K562 (cell line): ENCODE data around the gene PUSL1. TPM values are rescaled to one million over a fixed set of nuclear protein-coding genes. Genes with fewer than 3 reads are reported as not detected.
A peak's percentile ranks its signal among the peaks of the same experiment; 100 is the strongest.

Experiments
- ASH1L ChIP-seq: fragments of 450-650 bp; IDR thresholded peaks from 2 replicates; pipeline ENCODE4 v1.6.1; 2018; ENCODE audit warnings: borderline replicate concordance, mild to moderate bottlenecking, low read depth; ENCODE audit not compliant: partially characterized antibody
- EGR1 ChIP-seq: fragments of 450-650 bp; conservative IDR thresholded peaks from 2 replicates; pipeline ENCODE4 v1.6.1; 2017; ENCODE audit warnings: mild to moderate bottlenecking
- GATAD2B ChIP-seq: fragments of 450-650 bp; IDR thresholded peaks from 2 replicates; pipeline ENCODE4 v1.6.1; 2017; ENCODE audit warnings: mild to moderate bottlenecking, borderline replicate concordance
- NCOA6 ChIP-seq: fragments of 450-650 bp; IDR thresholded peaks from 2 replicates; pipeline ENCODE4 v1.6.1; 2017; ENCODE audit warnings: mild to moderate bottlenecking
- NFRKB ChIP-seq: fragments of 450-650 bp; IDR thresholded peaks from 2 replicates; pipeline ENCODE4 v1.6.1; 2016; ENCODE audit warnings: low read depth
- RBM15 ChIP-seq: fragments of 200-400 bp; formaldehyde crosslinking; IDR thresholded peaks from 2 replicates; pipeline ENCODE4 v1.6.1; 2018; ENCODE audit warnings: mild to moderate bottlenecking, low read length, moderate library complexity; ENCODE audit not compliant: insufficient read depth
- SMAD4 ChIP-seq: fragments of 250-450 bp; sonication (Bioruptor Pico); conservative IDR thresholded peaks from 2 replicates; pipeline ENCODE4 v1.8.0; 2021; ENCODE audit warnings: inconsistent platforms, mild to moderate bottlenecking, moderate library complexity
- USF2 ChIP-seq: sonication (generic); formaldehyde crosslinking; IDR thresholded peaks from 2 replicates; pipeline ENCODE4 v1.5.0; 2020; ENCODE audit warnings: missing genetic modification reagents
- ZFP91 ChIP-seq: sonication (generic); formaldehyde crosslinking; IDR thresholded peaks from 2 replicates; pipeline ENCODE4 v1.8.0; 2022; ENCODE audit warnings: mild to moderate bottlenecking, missing genetic modification reagents
- ZNF143 ChIP-seq: sonication (generic); formaldehyde crosslinking; IDR thresholded peaks from 2 replicates; pipeline ENCODE4 v1.9.0; 2022; ENCODE audit warnings: mild to moderate bottlenecking, missing genetic modification reagents
- ZNF444 ChIP-seq: fragments of 250-450 bp; sonication (Bioruptor Pico); IDR thresholded peaks from 2 replicates; pipeline ENCODE4 v1.4.0; 2020; ENCODE audit warnings: mild to moderate bottlenecking, moderate library complexity
- ZNF764 ChIP-seq: fragments of 250-450 bp; sonication (Bioruptor Pico); IDR thresholded peaks from 2 replicates; pipeline ENCODE4 v1.4.0; 2020; ENCODE audit warnings: low read depth, mild to moderate bottlenecking, moderate library complexity
- polyA plus RNA-seq, 8 experiments: library from polyadenylated mRNA; depleted of rRNA in 4 of 8; stranded (reverse) in 5 of 8; unstranded in 3 of 8; fragments of >200 nt; fragmentation: Nextera tagmentation in 2 of 8; fragmentation: Illumina TruSeq in 1 of 8; extraction: Ambion mirVana in 2 of 8; extraction: Trizol in 1 of 8; gene quantifications; 2 replicates each; pipeline versions ENCODE4 v1.2.1 to v1.2.3, GENCODE V29; 2011 to 2014; ENCODE audit warnings: inconsistent platforms in 1 of 8, missing spikeins in 1 of 8
- total RNA-seq, 7 experiments: library from RNA; depleted of rRNA in 6 of 7; stranded (reverse); fragments of >200 nt in 6 of 7; fragmentation: Illumina TruSeq in 2 of 7; extraction: Trizol in 2 of 7; gene quantifications; 2 replicates each; pipeline versions ENCODE4 v1.2.1 to v1.2.3, GENCODE V29; 2011 to 2021; ENCODE audit warnings: low replicate concordance in 1 of 7
- TF ChIP-seq, protein P1 (sequence below): fragments of 450-650 bp; formaldehyde crosslinking; IDR thresholded peaks from 2 replicates; pipeline ENCODE4 v1.4.0; 2022; ENCODE audit warnings: missing genetic modification characterization
- TF ChIP-seq, protein P2 (sequence below), 2 experiments: fragments of 250-450 bp in 1 of 2; fragments of 450-650 bp in 1 of 2; sonication (Bioruptor Pico) in 1 of 2; IDR thresholded peaks; 2 replicates each; pipeline versions ENCODE4 v1.6.1 to v1.8.0; 2016 to 2021; ENCODE audit warnings: mild to moderate bottlenecking in 2 of 2, moderate library complexity in 2 of 2, missing compliant biosample characterization in 1 of 2, missing genetic modification characterization in 1 of 2
- TF ChIP-seq, protein P3 (sequence below): fragments of 250-450 bp; sonication (Bioruptor Pico); IDR thresholded peaks from 2 replicates; pipeline ENCODE4 v1.5.0; 2021; ENCODE audit warnings: mild to moderate bottlenecking, moderate library complexity
- TF ChIP-seq, protein P4 (sequence below): sonication (generic); formaldehyde crosslinking; IDR thresholded peaks from 2 replicates; pipeline ENCODE4 v1.8.0; 2022; ENCODE audit warnings: mild to moderate bottlenecking, missing genetic modification reagents, borderline replicate concordance

PUSL1 gene
- total and polyA plus RNA-seq, 9 of the 15 experiments (the other 6 are each of a cell fraction or from before 2014, with no cell fraction given) = 0.62 to 86.9 (median 13.6) TPM

- TF ChIP-seq, protein P1, sequence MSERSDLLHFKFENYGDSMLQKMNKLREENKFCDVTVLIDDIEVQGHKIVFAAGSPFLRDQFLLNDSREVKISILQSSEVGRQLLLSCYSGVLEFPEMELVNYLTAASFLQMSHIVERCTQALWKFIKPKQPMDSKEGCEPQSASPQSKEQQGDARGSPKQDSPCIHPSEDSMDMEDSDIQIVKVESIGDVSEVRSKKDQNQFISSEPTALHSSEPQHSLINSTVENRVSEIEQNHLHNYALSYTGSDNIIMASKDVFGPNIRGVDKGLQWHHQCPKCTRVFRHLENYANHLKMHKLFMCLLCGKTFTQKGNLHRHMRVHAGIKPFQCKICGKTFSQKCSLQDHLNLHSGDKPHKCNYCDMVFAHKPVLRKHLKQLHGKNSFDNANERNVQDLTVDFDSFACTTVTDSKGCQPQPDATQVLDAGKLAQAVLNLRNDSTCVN (CRISPR knock-in tag) = no peak
- TF ChIP-seq GATAD2B (no peak), ZNF143 (CRISPR knock-in tag) (peak; percentile 49; the same call in 1 of the 2 replicates), SMAD4 (CRISPR knock-in tag) (no peak), RBM15 (no peak), NFRKB (no peak), ZNF764 (CRISPR knock-in tag) (no peak), ASH1L (no peak), EGR1 (no peak), ZFP91 (CRISPR knock-in tag) (peak; percentile 72), ZNF444 (no peak), NCOA6 (no peak), USF2 (CRISPR knock-in tag) (no peak)
- TF ChIP-seq, protein P2, sequence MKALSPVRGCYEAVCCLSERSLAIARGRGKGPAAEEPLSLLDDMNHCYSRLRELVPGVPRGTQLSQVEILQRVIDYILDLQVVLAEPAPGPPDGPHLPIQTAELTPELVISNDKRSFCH (CRISPR knock-in tag; IDR thresholded peaks at IDR 0.05) = no peak
- TF ChIP-seq, protein P2 (tag; IDR thresholded peaks at IDR 0.05) = no peak
- TF ChIP-seq, protein P3, sequence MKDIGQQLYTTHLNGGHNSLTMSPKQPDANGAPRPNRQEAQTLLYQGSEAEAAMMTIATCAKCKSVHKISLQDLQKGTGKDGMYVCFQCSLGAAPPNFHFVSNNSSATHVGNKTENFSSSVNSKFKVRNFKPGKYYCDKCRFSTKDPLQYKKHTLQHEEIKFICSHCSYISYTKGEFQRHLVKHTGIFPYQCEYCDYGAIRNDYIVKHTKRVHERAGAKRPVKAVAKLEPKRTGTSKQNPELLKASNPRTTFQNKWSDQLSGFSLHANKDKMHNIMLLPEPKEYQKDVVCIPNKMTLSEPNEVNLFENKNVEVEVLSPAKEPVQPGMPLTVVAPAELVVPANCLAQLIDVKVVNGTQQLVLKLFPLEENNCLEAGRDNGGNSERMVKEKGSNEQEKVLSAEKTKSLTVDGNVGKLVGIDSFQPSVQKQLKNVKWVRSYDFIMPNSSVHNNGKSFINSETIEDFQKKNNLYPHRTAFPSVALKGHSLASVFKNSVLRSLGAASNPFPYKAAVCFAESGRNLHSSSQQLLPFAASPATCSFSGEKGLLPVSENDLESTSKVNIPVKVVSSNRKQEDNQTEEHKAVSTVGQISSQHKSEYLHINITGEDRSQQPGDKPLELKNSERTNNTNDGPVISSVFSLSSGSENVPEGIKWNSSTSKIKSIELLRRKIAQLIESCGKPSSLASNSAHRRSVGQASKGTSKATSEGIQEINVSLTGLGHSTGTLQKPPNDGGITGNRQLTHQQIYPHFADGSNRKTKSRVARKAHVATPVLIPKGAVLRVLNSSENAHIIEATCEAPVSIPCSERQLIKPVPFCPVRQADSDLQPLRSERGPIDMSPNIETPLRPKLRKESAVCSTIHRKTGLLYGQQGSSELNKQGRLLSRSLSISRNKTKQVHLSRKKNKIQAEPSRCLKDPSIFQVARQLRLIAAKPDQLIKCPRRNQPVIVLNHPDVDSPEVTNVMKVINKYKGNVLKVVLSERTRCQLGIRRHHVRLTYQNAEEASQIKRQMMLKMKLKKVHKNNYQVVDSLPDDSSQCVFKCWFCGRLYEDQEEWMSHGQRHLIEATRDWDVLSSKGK = no peak
- TF ChIP-seq, protein P4, sequence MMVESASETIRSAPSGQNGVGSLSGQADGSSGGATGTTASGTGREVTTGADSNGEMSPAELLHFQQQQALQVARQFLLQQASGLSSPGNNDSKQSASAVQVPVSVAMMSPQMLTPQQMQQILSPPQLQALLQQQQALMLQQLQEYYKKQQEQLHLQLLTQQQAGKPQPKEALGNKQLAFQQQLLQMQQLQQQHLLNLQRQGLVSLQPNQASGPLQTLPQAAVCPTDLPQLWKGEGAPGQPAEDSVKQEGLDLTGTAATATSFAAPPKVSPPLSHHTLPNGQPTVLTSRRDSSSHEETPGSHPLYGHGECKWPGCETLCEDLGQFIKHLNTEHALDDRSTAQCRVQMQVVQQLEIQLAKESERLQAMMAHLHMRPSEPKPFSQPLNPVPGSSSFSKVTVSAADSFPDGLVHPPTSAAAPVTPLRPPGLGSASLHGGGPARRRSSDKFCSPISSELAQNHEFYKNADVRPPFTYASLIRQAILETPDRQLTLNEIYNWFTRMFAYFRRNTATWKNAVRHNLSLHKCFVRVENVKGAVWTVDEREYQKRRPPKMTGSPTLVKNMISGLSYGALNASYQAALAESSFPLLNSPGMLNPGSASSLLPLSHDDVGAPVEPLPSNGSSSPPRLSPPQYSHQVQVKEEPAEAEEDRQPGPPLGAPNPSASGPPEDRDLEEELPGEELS (CRISPR knock-in tag) = no peak
These were observed 21.2 kb downstream of the PUSL1 start (continued) for GRCh38 chr1:1329304-1330210.
